Measurements from ENCODE around the gene TP53RK. TPM values are rescaled to one million over a fixed set of nuclear protein-coding genes. Genes with fewer than 3 reads are reported as not detected.

TP53RK gene
- polyA plus RNA-seq, 1 donor from 2014 or later = 22.7 TPM

GRCh38 chr20:46699651-46700359 lies 10.6 kb upstream of the TP53RK start:
- Histone ChIP-seq H3K9ac (ENCODE audit: low read length) (no peak overlapping the region), H3K79me2 (replicated peaks; ENCODE audit: insufficient read depth, low read length) (no peaks in the 10 kb centered on the region), H3K36me3 (ENCODE audit: insufficient read depth, low read length) (no peaks in the 10 kb centered on the region), H3K27me3 (ENCODE audit: insufficient read depth, low read depth, low read length) (no peaks in the 10 kb centered on the region), H3F3A (ENCODE audit: insufficient read depth, low read length, poor library complexity, severe bottlenecking) (no peaks in the 10 kb centered on the region), H3K9me3 (ENCODE audit: low read length) (no peaks in the 10 kb centered on the region), H3K27ac (ENCODE audit: low read length) (no peak overlapping the region), H3K4me3 (ENCODE audit: low read length) (no peak overlapping the region), H4K20me1 (ENCODE audit: insufficient read depth) (no peaks in the 10 kb centered on the region), H3K9me2 (ENCODE audit: insufficient read depth, low read length) (no peaks in the 10 kb centered on the region), H3K4me2 (ENCODE audit: low read length) (no peak overlapping the region), H2AFZ (ENCODE audit: low read depth, low read length) (no peak overlapping the region)
- TF ChIP-seq MXI1 (conservative IDR thresholded peaks at IDR 0.05; ENCODE audit: poor library complexity, severe bottlenecking) (no peak), POLR2AphosphoS5 (IDR thresholded peaks at IDR 0.05) (no peak), EP300 (conservative IDR thresholded peaks at IDR 0.05; ENCODE audit: poor library complexity, severe bottlenecking) (no peak), RAD21 (conservative IDR thresholded peaks at IDR 0.05) (no peak), EZH2 (IDR thresholded peaks at IDR 0.05; ENCODE audit: borderline replicate concordance, insufficient read depth, low read length, poor library complexity, severe bottlenecking) (no peak)

- no peak overlapping the region for H3K4me3 ChIP-seq (ENCODE audit: low read length)
- no peak overlapping the region for H3K4me2 ChIP-seq (ENCODE audit: low read length)
- H3K9me2 ChIP-seq (ENCODE audit: insufficient read depth, low read length) = no peaks in the 10 kb centered on the region
- H3K27me3 ChIP-seq (ENCODE audit: insufficient read depth, low read depth, low read length) = no peaks in the 10 kb centered on the region
- H3K9ac ChIP-seq (ENCODE audit: low read length) = no peak overlapping the region
- H3K27ac ChIP-seq (ENCODE audit: low read length) = no peak overlapping the region
- TF ChIP-seq RAD21 (conservative IDR thresholded peaks at IDR 0.05) (no peak), SMC3 (conservative IDR thresholded peaks at IDR 0.05; ENCODE audit: poor library complexity) (no peak), TAF1 (IDR thresholded peaks at IDR 0.05; ENCODE audit: low read depth) (no peak), EZH2 (IDR thresholded peaks at IDR 0.05; ENCODE audit: borderline replicate concordance, insufficient read depth, low read length, poor library complexity, severe bottlenecking) (no peak), EP300 (conservative IDR thresholded peaks at IDR 0.05; ENCODE audit: poor library complexity, severe bottlenecking) (no peak), POLR2AphosphoS5 (IDR thresholded peaks at IDR 0.05) (no peak), MXI1 (conservative IDR thresholded peaks at IDR 0.05; ENCODE audit: poor library complexity, severe bottlenecking) (no peak)
- TF ChIP-seq, protein P1, sequence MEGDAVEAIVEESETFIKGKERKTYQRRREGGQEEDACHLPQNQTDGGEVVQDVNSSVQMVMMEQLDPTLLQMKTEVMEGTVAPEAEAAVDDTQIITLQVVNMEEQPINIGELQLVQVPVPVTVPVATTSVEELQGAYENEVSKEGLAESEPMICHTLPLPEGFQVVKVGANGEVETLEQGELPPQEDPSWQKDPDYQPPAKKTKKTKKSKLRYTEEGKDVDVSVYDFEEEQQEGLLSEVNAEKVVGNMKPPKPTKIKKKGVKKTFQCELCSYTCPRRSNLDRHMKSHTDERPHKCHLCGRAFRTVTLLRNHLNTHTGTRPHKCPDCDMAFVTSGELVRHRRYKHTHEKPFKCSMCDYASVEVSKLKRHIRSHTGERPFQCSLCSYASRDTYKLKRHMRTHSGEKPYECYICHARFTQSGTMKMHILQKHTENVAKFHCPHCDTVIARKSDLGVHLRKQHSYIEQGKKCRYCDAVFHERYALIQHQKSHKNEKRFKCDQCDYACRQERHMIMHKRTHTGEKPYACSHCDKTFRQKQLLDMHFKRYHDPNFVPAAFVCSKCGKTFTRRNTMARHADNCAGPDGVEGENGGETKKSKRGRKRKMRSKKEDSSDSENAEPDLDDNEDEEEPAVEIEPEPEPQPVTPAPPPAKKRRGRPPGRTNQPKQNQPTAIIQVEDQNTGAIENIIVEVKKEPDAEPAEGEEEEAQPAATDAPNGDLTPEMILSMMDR (IDR thresholded peaks at IDR 0.05; ENCODE audit: poor library complexity, severe bottlenecking) = no peak
- TF ChIP-seq, protein P2, sequence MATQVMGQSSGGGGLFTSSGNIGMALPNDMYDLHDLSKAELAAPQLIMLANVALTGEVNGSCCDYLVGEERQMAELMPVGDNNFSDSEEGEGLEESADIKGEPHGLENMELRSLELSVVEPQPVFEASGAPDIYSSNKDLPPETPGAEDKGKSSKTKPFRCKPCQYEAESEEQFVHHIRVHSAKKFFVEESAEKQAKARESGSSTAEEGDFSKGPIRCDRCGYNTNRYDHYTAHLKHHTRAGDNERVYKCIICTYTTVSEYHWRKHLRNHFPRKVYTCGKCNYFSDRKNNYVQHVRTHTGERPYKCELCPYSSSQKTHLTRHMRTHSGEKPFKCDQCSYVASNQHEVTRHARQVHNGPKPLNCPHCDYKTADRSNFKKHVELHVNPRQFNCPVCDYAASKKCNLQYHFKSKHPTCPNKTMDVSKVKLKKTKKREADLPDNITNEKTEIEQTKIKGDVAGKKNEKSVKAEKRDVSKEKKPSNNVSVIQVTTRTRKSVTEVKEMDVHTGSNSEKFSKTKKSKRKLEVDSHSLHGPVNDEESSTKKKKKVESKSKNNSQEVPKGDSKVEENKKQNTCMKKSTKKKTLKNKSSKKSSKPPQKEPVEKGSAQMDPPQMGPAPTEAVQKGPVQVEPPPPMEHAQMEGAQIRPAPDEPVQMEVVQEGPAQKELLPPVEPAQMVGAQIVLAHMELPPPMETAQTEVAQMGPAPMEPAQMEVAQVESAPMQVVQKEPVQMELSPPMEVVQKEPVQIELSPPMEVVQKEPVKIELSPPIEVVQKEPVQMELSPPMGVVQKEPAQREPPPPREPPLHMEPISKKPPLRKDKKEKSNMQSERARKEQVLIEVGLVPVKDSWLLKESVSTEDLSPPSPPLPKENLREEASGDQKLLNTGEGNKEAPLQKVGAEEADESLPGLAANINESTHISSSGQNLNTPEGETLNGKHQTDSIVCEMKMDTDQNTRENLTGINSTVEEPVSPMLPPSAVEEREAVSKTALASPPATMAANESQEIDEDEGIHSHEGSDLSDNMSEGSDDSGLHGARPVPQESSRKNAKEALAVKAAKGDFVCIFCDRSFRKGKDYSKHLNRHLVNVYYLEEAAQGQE (IDR thresholded peaks at IDR 0.05; ENCODE audit: borderline replicate concordance) = no peak
- no peaks in the 10 kb centered on the region for H3K9me3 ChIP-seq (ENCODE audit: low read length)
- no peaks in the 10 kb centered on the region for H3K79me2 ChIP-seq (replicated peaks; ENCODE audit: insufficient read depth, low read length)
- no peaks in the 10 kb centered on the region for H3K36me3 ChIP-seq (ENCODE audit: insufficient read depth, low read length)
- H2AFZ ChIP-seq (ENCODE audit: low read depth, low read length) = no peak overlapping the region
- H4K20me1 ChIP-seq (ENCODE audit: insufficient read depth) = no peaks in the 10 kb centered on the region
- H3F3A ChIP-seq (ENCODE audit: insufficient read depth, low read length, poor library complexity, severe bottlenecking) = no peaks in the 10 kb centered on the region
Observed at GRCh38 chr20:46698788-46699187, 9.5 kb upstream of the TP53RK start.
